Progenitor cell of endocrine pancreas (in vitro differentiated cells): ENCODE results near the gene CD300LG. TPM values are rescaled to one million over a fixed set of nuclear protein-coding genes. Genes with fewer than 3 reads are reported as not detected.

Experiments used
- DNase-seq: peaks from one replicate; pipeline ENCODE4 v3.0.0; 2021; ENCODE audit warnings: low spot score; ENCODE audit not compliant: unreplicated experiment
- H3K27ac Mint-ChIP-seq: 2 replicates; pipeline ENCODE4 v1.8.0; 2021; ENCODE audit warnings: mild to moderate bottlenecking, moderate library complexity, mixed read lengths
- H3K27me3 Mint-ChIP-seq: 2 replicates; pipeline ENCODE4 v1.8.0; 2021; ENCODE audit warnings: mixed read lengths
- H3K36me3 Mint-ChIP-seq: 2 replicates; pipeline ENCODE4 v1.8.0; 2022; ENCODE audit warnings: mixed read lengths; ENCODE audit not compliant: insufficient read depth
- H3K4me1 Mint-ChIP-seq: 2 replicates; pipeline ENCODE4 v1.8.0; 2021; ENCODE audit warnings: low read depth, mixed read lengths
- H3K4me3 Mint-ChIP-seq: 2 replicates; pipeline ENCODE4 v1.8.0; 2021; ENCODE audit warnings: low read depth, mild to moderate bottlenecking, moderate library complexity, mixed read lengths
- H3K9me3 Mint-ChIP-seq: 2 replicates; pipeline ENCODE4 v1.8.0; 2021; ENCODE audit warnings: low read depth, mixed read lengths
- total RNA-seq: library from RNA; stranded (reverse); gene quantifications from 2 replicates; pipeline ENCODE4 v1.2.1, GENCODE V29; 2021
- TF ChIP-seq, protein P1 (sequence below): fragments of 200-600 bp; sonication (generic); IDR thresholded peaks from one replicate; pipeline ENCODE4 v1.5.0; 2021; ENCODE audit warnings: antibody characterized with exemption, mild to moderate bottlenecking; ENCODE audit not compliant: unreplicated experiment

Gene CD300LG
- total RNA-seq, 1 donor from 2014 or later: not detected

DNA sequence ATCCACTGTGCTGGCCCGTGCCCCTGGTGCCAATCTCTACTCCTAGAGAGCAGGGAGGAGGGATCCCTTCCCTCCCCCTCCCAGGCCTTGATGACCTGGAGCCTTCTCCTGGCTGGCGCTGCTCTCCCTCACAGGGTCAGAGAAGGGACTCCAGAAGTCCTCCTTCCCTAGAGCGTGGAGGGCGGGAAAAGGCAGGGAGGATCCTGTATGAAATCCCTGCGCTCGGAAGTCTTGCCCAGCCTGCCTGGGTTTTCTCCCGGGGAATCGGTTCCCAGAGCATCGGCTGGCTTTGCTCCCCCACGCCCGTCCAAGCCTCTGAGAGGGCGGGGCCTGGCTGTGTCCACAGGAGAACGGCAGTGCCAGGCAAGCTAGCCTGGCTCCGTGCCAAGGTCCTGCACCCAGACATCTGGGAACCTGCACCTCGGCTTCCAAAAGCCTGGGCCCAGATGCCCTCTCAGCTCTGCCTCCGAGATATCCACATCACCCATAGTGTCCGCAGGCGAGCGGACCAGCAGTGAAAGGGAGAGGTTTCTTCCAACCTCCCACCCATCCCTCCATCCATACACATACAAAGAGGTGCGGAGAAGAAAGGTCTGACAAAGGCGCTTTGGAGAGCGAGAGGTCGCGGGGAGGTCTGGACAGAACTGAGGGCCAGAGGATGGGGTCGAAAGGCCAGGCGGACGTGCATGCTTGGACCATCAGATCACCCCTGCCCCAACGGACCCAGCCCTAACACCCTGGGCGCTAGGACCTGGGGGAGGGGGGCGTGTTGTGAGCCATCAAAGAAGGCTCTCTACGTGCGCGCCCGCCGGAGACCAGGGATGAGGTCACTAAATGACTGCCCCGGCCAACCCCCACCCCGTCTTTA lies 59.2 kb downstream of the CD300LG start:
- Mint-ChIP-seq H3K4me3 (peak overlapping the region; percentile 71), H3K27me3 (peaks cover 74% of the 10 kb centered on the region), H3K27ac (no peak overlapping the region), H3K4me1 (peaks cover 5% of the 10 kb centered on the region), H3K9me3 (no peaks in the 10 kb centered on the region), H3K36me3 (no peaks in the 10 kb centered on the region)
- DNase-seq: peak; percentile 31
- TF ChIP-seq, protein P1, sequence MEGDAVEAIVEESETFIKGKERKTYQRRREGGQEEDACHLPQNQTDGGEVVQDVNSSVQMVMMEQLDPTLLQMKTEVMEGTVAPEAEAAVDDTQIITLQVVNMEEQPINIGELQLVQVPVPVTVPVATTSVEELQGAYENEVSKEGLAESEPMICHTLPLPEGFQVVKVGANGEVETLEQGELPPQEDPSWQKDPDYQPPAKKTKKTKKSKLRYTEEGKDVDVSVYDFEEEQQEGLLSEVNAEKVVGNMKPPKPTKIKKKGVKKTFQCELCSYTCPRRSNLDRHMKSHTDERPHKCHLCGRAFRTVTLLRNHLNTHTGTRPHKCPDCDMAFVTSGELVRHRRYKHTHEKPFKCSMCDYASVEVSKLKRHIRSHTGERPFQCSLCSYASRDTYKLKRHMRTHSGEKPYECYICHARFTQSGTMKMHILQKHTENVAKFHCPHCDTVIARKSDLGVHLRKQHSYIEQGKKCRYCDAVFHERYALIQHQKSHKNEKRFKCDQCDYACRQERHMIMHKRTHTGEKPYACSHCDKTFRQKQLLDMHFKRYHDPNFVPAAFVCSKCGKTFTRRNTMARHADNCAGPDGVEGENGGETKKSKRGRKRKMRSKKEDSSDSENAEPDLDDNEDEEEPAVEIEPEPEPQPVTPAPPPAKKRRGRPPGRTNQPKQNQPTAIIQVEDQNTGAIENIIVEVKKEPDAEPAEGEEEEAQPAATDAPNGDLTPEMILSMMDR: no peak

DNA sequence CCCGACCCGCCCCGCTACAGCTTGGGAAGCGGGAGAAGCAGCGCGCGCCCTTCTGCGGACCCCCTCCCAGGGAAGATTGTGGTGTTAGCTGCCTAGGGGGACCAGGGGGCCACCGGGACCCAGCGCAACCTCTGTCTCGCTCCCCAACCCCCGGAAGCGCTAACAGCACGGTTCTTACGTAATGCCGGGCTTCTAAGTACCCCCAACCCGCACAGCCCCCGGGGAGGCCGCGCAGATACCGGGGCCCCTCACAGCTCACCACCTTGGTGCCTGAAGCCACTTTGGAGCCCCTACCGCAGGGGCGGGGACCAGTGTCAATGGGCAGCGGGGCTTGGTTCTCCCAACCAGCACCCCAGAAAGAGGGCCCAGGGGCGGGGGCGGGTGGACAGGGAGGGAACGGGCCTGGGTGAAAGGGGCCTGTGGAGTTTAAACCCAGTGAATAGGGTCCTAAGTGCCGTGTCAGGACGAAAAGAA lies 60.0 kb downstream of the CD300LG start:
- Mint-ChIP-seq H3K27me3 (peaks cover 67% of the 10 kb centered on the region), H3K4me3 (peak overlapping the region; percentile 71), H3K4me1 (peaks cover 5% of the 10 kb centered on the region), H3K9me3 (no peaks in the 10 kb centered on the region), H3K27ac (no peak overlapping the region), H3K36me3 (no peaks in the 10 kb centered on the region)
- DNase-seq: no peak
- TF ChIP-seq, protein P1: no peak

DNA sequence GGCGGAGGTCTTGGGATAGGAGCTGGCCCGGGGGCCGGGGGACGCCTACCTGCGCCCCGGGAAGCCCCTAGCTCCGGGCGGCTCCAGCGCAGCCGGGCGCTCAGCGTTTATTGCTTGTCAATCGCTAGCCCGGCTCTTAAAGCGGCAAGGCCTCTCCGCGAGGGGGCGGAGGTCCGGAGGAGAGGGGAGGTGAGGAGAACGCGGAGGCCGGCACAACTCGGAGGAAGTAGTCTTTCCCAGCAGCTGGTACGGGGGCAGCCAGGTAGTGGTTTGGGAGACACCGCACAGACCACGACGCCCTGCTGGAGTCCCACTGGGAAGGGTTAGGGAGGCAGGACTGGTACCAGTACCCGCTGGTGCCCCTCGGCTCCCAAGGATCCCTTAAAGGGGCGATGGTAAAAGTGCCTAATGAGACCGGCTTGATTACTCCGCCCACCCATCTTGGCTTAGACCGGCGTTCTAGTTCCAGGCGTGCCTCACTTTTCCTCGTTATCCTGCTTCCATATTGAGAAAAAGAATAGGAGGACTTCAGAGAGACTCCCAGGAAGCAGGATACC lies 60.5 kb downstream of the CD300LG start, which contains the start of gene MPP2:
MPP2 (minus strand) TSS at position 112 of the 557 bp plus-strand sequence. CDS start 3,076 bp downstream, outside the sequence.
- TF ChIP-seq, protein P1: peak; percentile 20
- Mint-ChIP-seq H3K4me3 (peak within 1 kb of the TSS; percentile 71), H3K27me3 (peaks cover 64% of the 10 kb centered on the region), H3K27ac (no peak within 1 kb of the TSS), H3K4me1 (peaks cover 5% of the 10 kb centered on the region), H3K36me3 (no peaks in the 10 kb centered on the region), H3K9me3 (no peaks in the 10 kb centered on the region)
- peak; percentile 72 for DNase-seq

DNA sequence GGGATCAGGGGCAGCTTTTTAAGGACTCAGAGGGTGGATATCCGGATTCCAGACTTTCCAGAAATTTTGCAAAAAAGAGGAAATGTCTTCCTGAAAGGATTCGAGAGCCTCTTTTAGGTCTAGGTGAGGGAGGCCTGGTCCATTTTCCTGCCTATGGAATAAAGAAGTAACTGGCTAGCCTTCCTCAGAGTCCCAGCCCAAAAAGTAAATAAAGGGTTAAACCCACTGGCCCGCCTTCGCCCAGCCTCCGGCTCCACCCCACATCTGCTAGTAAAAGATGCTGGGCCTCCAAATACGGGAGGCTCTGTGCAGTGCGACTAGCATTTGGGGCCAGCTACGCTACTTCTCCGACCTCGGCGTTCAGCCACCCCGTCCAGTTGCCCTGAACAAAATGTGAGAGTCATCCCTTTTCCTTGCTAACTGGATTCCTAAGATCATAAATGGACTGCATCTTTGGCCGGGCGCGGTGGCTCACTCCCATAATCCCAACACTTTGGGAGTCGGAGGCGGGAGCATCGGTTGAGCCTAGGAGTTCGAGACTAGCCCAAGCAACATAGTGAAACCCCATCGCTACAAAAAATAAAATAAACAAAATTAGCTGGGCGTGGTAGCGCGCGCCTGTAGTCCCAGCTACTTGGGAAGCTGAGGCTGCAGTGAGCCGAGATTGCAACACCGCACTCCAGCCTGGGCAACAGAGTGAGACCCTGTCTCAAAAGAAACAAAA lies 61.2 kb downstream of the CD300LG start:
- H3K27me3 Mint-ChIP-seq: peaks cover 62% of the 10 kb centered on the region
- TF ChIP-seq, protein P1: no peak
- H3K4me3 Mint-ChIP-seq: peak overlapping the region; percentile 71
- no peaks in the 10 kb centered on the region for H3K36me3 Mint-ChIP-seq
- H3K27ac Mint-ChIP-seq: no peak overlapping the region
- H3K9me3 Mint-ChIP-seq: no peaks in the 10 kb centered on the region
- no peak for DNase-seq
- H3K4me1 Mint-ChIP-seq: peaks cover 5% of the 10 kb centered on the region

DNA sequence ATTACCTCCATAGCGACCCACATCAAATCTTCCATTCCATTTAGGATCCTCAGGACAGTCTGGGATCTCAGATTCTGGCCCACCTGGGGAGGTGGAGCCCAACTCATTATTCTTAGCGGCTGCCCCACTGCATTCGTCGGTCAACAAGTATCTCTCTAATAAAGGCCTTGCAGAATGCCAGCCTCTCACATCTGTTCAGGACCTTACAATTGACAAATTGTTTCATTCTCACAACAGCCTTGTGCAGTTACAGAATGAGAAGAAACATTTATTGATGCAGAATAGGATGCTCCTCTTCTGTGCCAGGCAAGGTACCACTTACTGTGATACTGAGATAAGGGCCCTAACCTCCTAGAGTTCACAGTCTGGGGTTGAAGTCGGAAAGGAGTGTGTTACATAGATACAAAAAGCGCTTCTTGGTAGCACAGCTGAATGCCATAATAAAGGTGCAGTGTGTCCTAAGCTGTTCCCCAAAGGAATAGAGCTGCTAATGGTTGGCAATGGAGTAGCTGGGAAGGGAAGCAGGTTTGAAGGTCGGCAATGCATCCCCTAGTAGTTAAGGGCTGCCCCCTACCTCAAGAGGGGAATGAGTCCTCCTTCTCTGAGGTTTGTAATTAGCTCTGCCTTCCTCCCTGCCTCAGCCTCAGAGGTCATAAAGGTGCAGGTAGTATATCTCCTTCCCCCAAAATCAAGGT lies 62.7 kb downstream of the CD300LG start:
- Mint-ChIP-seq H3K36me3 (no peaks in the 10 kb centered on the region), H3K27me3 (peaks cover 53% of the 10 kb centered on the region), H3K27ac (no peak overlapping the region), H3K4me1 (peaks cover 5% of the 10 kb centered on the region), H3K9me3 (no peaks in the 10 kb centered on the region), H3K4me3 (no peak overlapping the region)
- DNase-seq: no peak
- TF ChIP-seq, protein P1: no peak
